Keratinocyte (primary cell): ENCODE results near the gene PLEKHA8. TPM values are rescaled to one million over a fixed set of nuclear protein-coding genes. Genes with fewer than 3 reads are reported as not detected.

Experiments
- DNase-seq: peaks from one replicate; pipeline ENCODE4 v3.0.0-alpha.2; 2011; ENCODE audit warnings: low read depth, missing footprints, low spot score
- FAIRE-seq: peaks from 2 replicates; lab custom pipeline; 2011; peaks lifted over from hg19 to GRCh38; lab: Jason Lieb, UNC
- H2AFZ ChIP-seq: 2 replicates; pipeline ENCODE4 v1.6.0; 2012; ENCODE audit warnings: low read length, control low read depth, inconsistent platforms; ENCODE audit not compliant: control insufficient read depth
- H3K27ac ChIP-seq: 2 replicates; pipeline ENCODE4 v1.5.1; 2011; ENCODE audit warnings: low read length; ENCODE audit not compliant: control insufficient read depth, insufficient read depth
- H3K27me3 ChIP-seq: 3 replicates; pipeline ENCODE4 v1.6.0; 2011; ENCODE audit warnings: low read length; ENCODE audit not compliant: control insufficient read depth, insufficient read depth; ENCODE audit errors: extremely low read depth
- H3K36me3 ChIP-seq, 2 experiments: 2 replicates in 1 of 2; 3 replicates in 1 of 2; pipeline ENCODE4 v1.5.1; 2011; ENCODE audit warnings: low read length in 2 of 2, mild to moderate bottlenecking in 1 of 2; ENCODE audit not compliant: control insufficient read depth in 2 of 2, insufficient read depth in 2 of 2; ENCODE audit errors: extremely low read depth in 1 of 2
- H3K4me1 ChIP-seq: 3 replicates; pipeline ENCODE4 v1.5.1; 2011; ENCODE audit warnings: low read length; ENCODE audit not compliant: control insufficient read depth, insufficient read depth; ENCODE audit errors: extremely low read depth
- H3K4me2 ChIP-seq: 3 replicates; pipeline ENCODE4 v1.6.0; 2011; ENCODE audit warnings: low read depth, low read length; ENCODE audit not compliant: control insufficient read depth, insufficient read depth; ENCODE audit errors: extremely low read depth
- H3K4me3 ChIP-seq, 3 experiments: fragments of 200-600 bp in 1 of 3; sonication (generic) in 1 of 3; 2 replicates in 2 of 3; 3 replicates in 1 of 3; pipeline ENCODE4 v1.5.1; 2011 to 2016; ENCODE audit warnings: low read length in 3 of 3, mild to moderate bottlenecking in 3 of 3, control low read depth in 2 of 3, inconsistent platforms in 1 of 3, low read depth in 1 of 3, mixed read lengths in 1 of 3, mixed run types in 1 of 3, moderate library complexity in 1 of 3; ENCODE audit not compliant: control insufficient read depth in 2 of 3, insufficient read depth in 2 of 3; ENCODE audit errors: extremely low read depth in 1 of 3
- H3K79me2 ChIP-seq: 2 replicates; pipeline ENCODE4 v1.6.0; 2012; ENCODE audit warnings: low read length; ENCODE audit not compliant: control insufficient read depth, insufficient read depth
- H3K9ac ChIP-seq: 3 replicates; pipeline ENCODE4 v1.6.0; 2011; ENCODE audit warnings: low read length; ENCODE audit not compliant: control insufficient read depth, insufficient read depth; ENCODE audit errors: extremely low read depth
- H3K9me1 ChIP-seq: 3 replicates; pipeline ENCODE4 v1.6.0; 2011; ENCODE audit warnings: low read length; ENCODE audit not compliant: control insufficient read depth, insufficient read depth; ENCODE audit errors: extremely low read depth
- H3K9me3 ChIP-seq: 2 replicates; pipeline ENCODE4 v1.5.1; 2012; ENCODE audit warnings: low read depth, low read length; ENCODE audit not compliant: control insufficient read depth
- H4K20me1 ChIP-seq: 3 replicates; pipeline ENCODE4 v1.6.0; 2011; ENCODE audit warnings: low read length; ENCODE audit not compliant: control insufficient read depth, insufficient read depth; ENCODE audit errors: extremely low read depth
- CTCF ChIP-seq, 3 experiments: IDR thresholded peaks in 1 of 3; conservative IDR thresholded peaks in 1 of 3; optimal IDR thresholded peaks in 1 of 3; 2 replicates in 2 of 3; 3 replicates in 1 of 3; pipeline versions ENCODE3 to v1.5.1; 2011; ENCODE audit warnings: low read length in 3 of 3, mild to moderate bottlenecking in 3 of 3, moderate library complexity in 2 of 3, control low read depth in 1 of 3, inconsistent platforms in 1 of 3; ENCODE audit not compliant: insufficient read depth in 2 of 3; ENCODE audit errors: extremely low read depth in 1 of 3
- EZH2 ChIP-seq: IDR thresholded peaks from one replicate; pipeline ENCODE4 v1.6.1; 2012; ENCODE audit warnings: inconsistent platforms, mild to moderate bottlenecking, low read length, moderate library complexity
- dilution Hi-C: fragments of 300-500 bp; cut with MboI; formaldehyde crosslinking; loops from one replicate; pipeline ENCODE4 v1.7.0; 2020; ENCODE audit warnings: low sequenced_read_pairs; ENCODE audit not compliant: extremely low pct_ligation_motif_present
- polyA plus RNA-seq, 5 experiments: library from polyadenylated mRNA; depleted of rRNA in 3 of 5; stranded (reverse) in 3 of 5; stranded (forward) in 1 of 5; unstranded in 1 of 5; fragments of >200 nt; gene quantifications; 1 replicate in 1 of 5; 2 replicates in 3 of 5; 3 replicates in 1 of 5; pipeline versions ENCODE4 v1.2.1 to v1.2.3, GENCODE V29; 2011 to 2012; ENCODE audit warnings: missing spikeins in 2 of 5, low read depth in 1 of 5, low replicate concordance in 1 of 5

PLEKHA8 gene
- polyA plus RNA-seq, 1 donor (not counting 4 experiments of a cell fraction or from before 2014, with no cell fraction given) = 9.6 TPM

GRCh38 chr7:30020535-30020934 lies 7.7 kb upstream of the PLEKHA8 start:
- peak overlapping the region; percentile 62 for H3K4me2 ChIP-seq
- H3K36me3 ChIP-seq = peaks cover 0 to 5% of the 10 kb centered on the region in 2 experiments
- H3K79me2 ChIP-seq = peaks cover 26% of the 10 kb centered on the region
- no peaks in the 10 kb centered on the region for H4K20me1 ChIP-seq
- H2AFZ ChIP-seq = no peak overlapping the region
- no peak for DNase-seq
- H3K27ac ChIP-seq = no peak overlapping the region
- FAIRE-seq = no peak
- peaks cover 19% of the 10 kb centered on the region for H3K4me1 ChIP-seq
- no peaks in the 10 kb centered on the region for H3K9me3 ChIP-seq
- dilution Hi-C loops = no loop called here
- no peak overlapping the region for H3K4me3 ChIP-seq
- H3K9ac ChIP-seq = no peak overlapping the region
- no peaks in the 10 kb centered on the region for H3K9me1 ChIP-seq
- H3K27me3 ChIP-seq = no peaks in the 10 kb centered on the region
- TF ChIP-seq CTCF (optimal IDR thresholded peaks at IDR 0.05 in 1 of 3, IDR thresholded peaks at IDR 0.05 in 1 of 3, conservative IDR thresholded peaks at IDR 0.05 in 1 of 3; ENCODE audit: extremely low read depth in 1 of 3, insufficient read depth in 2 of 3, low read length in 3 of 3) (no peak), EZH2 (no peak)

- peaks cover 22% of the 10 kb centered on the region for H3K4me1 ChIP-seq
- no peak overlapping the region for H3K27ac ChIP-seq
- no peaks in the 10 kb centered on the region for H4K20me1 ChIP-seq
- H3K9me3 ChIP-seq = no peaks in the 10 kb centered on the region
- no peaks in the 10 kb centered on the region for H3K9me1 ChIP-seq
- no peak overlapping the region for H3K9ac ChIP-seq
- TF ChIP-seq CTCF (optimal IDR thresholded peaks at IDR 0.05 in 1 of 3, IDR thresholded peaks at IDR 0.05 in 1 of 3, conservative IDR thresholded peaks at IDR 0.05 in 1 of 3; ENCODE audit: extremely low read depth in 1 of 3, insufficient read depth in 2 of 3, low read length in 3 of 3) = no peak
- no peak for TF ChIP-seq EZH2
- H3K79me2 ChIP-seq = peaks cover 33% of the 10 kb centered on the region
- FAIRE-seq (no peak), DNase-seq (no peak)
- no peaks in the 10 kb centered on the region for H3K27me3 ChIP-seq
- no peak overlapping the region for H3K4me3 ChIP-seq
- dilution Hi-C loops = no loop called here
- H2AFZ ChIP-seq = no peak overlapping the region
- peaks cover 0 to 5% of the 10 kb centered on the region in 2 experiments for H3K36me3 ChIP-seq
- H3K4me2 ChIP-seq = peak overlapping the region; percentile 15
Measured at GRCh38 chr7:30022991-30023390, 5.2 kb upstream of the PLEKHA8 start.
